Lung (tissue), 12 donors: ENCODE measurements around the gene SUN1. TPM values are rescaled to one million over a fixed set of nuclear protein-coding genes. Genes with fewer than 3 reads are reported as not detected.

Experiments
- ATAC-seq: fragments of 200-7000 bp; cut with Tn5 transposase; one replicate; pipeline ENCODE4 v1.9.1; 2020; ENCODE audit warnings: moderate number of reproducible peaks; ENCODE audit not compliant: insufficient read depth, low FRiP score
- DNase-seq, 3 donors: peaks; one replicate each; pipeline ENCODE4 v3.0.0-alpha.2; 2013 to 2017
- H3K27ac ChIP-seq, 2 donors: one replicate each; pipeline ENCODE4 v1.5.1; 2013; ENCODE audit warnings: mild to moderate bottlenecking in 2 of 2, moderate library complexity in 2 of 2, control low read depth in 1 of 2, inconsistent platforms in 1 of 2, low read depth in 1 of 2, low read length in 1 of 2
- H3K27me3 ChIP-seq, 3 donors: one replicate each; pipeline ENCODE4 v1.5.1; 2013; ENCODE audit warnings: low read length in 2 of 3; ENCODE audit not compliant: control insufficient read depth in 3 of 3, insufficient read depth in 3 of 3
- H3K36me3 ChIP-seq, 4 donors: one replicate each; pipeline ENCODE4 v1.5.1; 2013; ENCODE audit warnings: low read length in 4 of 4, mild to moderate bottlenecking in 1 of 4, moderate library complexity in 1 of 4; ENCODE audit not compliant: control insufficient read depth in 4 of 4, insufficient read depth in 4 of 4
- H3K4me1 ChIP-seq, 5 donors: one replicate each; pipeline ENCODE4 v1.5.1; 2013; ENCODE audit warnings: low read length in 5 of 5, mild to moderate bottlenecking in 2 of 5, moderate library complexity in 1 of 5; ENCODE audit not compliant: control insufficient read depth in 5 of 5, insufficient read depth in 5 of 5
- H3K4me3 ChIP-seq: one replicate; pipeline ENCODE4 v1.5.1; 2013; ENCODE audit warnings: mild to moderate bottlenecking, control low read depth, moderate library complexity
- H3K9ac ChIP-seq, 2 donors: one replicate each; pipeline ENCODE4 v1.5.1; 2013; ENCODE audit warnings: low read length in 2 of 2, control low read depth in 1 of 2; ENCODE audit not compliant: insufficient read depth in 1 of 2
- H3K9me3 ChIP-seq, 4 donors: one replicate each; pipeline ENCODE4 v1.5.1; 2013; ENCODE audit warnings: low read length in 3 of 4, mild to moderate bottlenecking in 1 of 4, moderate library complexity in 1 of 4; ENCODE audit not compliant: control insufficient read depth in 4 of 4, insufficient read depth in 3 of 4
- WGBS, 2 donors: extraction: QIAGEN DNeasy Blood & Tissue Kit; methylation state at CpG; one replicate each; pipeline ENCODE4 v1.1.7; 2013; 5-methylcytosine and 5-hydroxymethylcytosine counted together
- polyA plus RNA-seq, 2 donors: library from polyadenylated mRNA; stranded (reverse); fragments of 200-250 nt; gene quantifications; one replicate each; pipeline ENCODE4 v1.2.1, GENCODE V29; 2013
- total RNA-seq, 2 donors: library from RNA; depleted of rRNA in 1 of 2; stranded (reverse); fragments of >200 nt in 1 of 2; gene quantifications; one replicate each; pipeline ENCODE4 v1.2.1, GENCODE V29; 2014 to 2021
- TF ChIP-seq, protein P1 (sequence below): IDR thresholded peaks from 2 replicates; pipeline ENCODE4 v1.5.1; 2012; ENCODE audit warnings: mild to moderate bottlenecking; ENCODE audit errors: control extremely low read depth, extremely low read depth
- donor health status: control.
- donor health status: control.
- donor health status: Bipolar disorder and iron deficiency.
- donor health status: healthy.
- donor health status: DM: yes; HTN: yes; CAD: no.

SUN1 gene
- total and polyA plus RNA-seq, 4 donors = 69.6 to 349 (median 104) TPM

DNA sequence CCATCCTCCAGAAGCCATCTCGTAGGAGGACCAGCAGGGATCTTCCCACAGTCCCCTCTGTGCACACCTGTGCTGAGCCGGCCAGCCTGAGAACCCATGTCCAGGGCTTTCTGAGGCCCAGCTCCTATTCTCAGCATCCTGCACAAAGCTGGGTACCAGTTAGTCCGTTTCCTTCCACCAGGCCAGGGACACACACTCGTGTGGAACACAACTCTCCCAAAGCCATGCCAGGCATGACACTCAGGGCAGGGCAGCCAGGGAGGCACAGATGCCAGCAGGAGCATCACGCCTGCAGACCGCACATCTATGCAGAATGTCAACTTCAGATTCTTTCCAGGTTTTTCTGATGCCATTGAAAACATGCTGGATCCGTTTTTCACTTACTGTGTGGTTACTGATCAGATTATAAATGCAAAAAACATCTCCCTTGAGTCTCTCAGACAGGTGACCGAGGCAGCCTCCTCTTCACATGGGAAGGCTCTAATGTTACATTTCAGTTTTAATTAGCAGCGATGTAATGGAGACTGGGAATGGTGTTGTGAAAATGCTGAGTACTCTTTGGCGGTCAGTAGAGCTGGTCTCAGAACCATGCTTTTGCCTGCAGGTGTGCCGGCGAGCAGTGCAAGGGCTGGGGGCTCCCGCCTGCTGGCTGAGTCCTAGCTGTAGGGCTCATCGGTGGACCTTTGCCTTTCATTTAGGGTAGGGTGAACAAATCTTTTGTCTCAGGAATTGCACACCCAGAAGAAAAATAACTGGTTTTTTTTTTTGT, 3.3 kb upstream of the SUN1 start:
- no peaks in the 10 kb centered on the region for H3K27me3 ChIP-seq
- peak overlapping the region in 1 of 2 donors; percentile 3 for H3K27ac ChIP-seq
- 93 to 94% methylated on average over 14 of the region's 14 CpGs for WGBS, 2 donors
- H3K4me3 ChIP-seq = no peak overlapping the region
- no peaks in the 10 kb centered on the region for H3K9me3 ChIP-seq
- ATAC-seq (no peak), DNase-seq (no peak)
- peaks cover 0 to 4% (median 2%) of the 10 kb centered on the region in 4 donors for H3K36me3 ChIP-seq
- TF ChIP-seq, protein P1, sequence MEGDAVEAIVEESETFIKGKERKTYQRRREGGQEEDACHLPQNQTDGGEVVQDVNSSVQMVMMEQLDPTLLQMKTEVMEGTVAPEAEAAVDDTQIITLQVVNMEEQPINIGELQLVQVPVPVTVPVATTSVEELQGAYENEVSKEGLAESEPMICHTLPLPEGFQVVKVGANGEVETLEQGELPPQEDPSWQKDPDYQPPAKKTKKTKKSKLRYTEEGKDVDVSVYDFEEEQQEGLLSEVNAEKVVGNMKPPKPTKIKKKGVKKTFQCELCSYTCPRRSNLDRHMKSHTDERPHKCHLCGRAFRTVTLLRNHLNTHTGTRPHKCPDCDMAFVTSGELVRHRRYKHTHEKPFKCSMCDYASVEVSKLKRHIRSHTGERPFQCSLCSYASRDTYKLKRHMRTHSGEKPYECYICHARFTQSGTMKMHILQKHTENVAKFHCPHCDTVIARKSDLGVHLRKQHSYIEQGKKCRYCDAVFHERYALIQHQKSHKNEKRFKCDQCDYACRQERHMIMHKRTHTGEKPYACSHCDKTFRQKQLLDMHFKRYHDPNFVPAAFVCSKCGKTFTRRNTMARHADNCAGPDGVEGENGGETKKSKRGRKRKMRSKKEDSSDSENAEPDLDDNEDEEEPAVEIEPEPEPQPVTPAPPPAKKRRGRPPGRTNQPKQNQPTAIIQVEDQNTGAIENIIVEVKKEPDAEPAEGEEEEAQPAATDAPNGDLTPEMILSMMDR = no peak
- H3K4me1 ChIP-seq = peaks cover 11 to 26% (median 13%) of the 10 kb centered on the region in 5 donors
- H3K9ac ChIP-seq = no peak overlapping the region

DNA sequence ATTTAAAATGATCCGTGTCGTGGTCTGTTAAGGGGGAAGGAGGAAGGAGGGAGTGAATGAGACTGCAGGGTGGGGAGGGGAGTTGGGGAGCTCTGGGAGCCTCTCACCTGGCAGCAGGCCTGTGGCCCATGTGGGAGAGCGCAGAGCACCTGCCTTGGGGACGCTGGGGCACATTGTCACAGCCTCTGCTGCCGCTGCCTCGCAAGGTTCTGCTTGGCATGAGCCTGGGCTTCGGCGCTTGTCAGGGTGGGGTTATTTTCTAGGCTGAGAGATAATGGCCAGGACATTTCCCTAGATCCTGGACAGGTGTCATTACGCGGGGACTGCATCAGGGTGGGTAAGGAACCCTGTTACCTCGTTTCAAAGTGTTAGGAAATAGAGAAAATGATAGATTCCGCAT, 2.2 kb upstream of the SUN1 start:
- no peak for DNase-seq
- Histone ChIP-seq H3K27ac (peak overlapping the region; percentile 40 to 91), H3K36me3 (peaks cover 0 to 4% (median 3%) of the 10 kb centered on the region in 4 donors), H3K4me1 (peaks cover 7 to 24% (median 13%) of the 10 kb centered on the region in 5 donors), H3K9ac (no peak overlapping the region), H3K4me3 (no peak overlapping the region), H3K9me3 (no peaks in the 10 kb centered on the region), H3K27me3 (no peaks in the 10 kb centered on the region)
- TF ChIP-seq, protein P1 = no peak
- WGBS, 2 donors = 74 to 88% methylated on average over 12 of the region's 12 CpGs
- no peak for ATAC-seq

DNA sequence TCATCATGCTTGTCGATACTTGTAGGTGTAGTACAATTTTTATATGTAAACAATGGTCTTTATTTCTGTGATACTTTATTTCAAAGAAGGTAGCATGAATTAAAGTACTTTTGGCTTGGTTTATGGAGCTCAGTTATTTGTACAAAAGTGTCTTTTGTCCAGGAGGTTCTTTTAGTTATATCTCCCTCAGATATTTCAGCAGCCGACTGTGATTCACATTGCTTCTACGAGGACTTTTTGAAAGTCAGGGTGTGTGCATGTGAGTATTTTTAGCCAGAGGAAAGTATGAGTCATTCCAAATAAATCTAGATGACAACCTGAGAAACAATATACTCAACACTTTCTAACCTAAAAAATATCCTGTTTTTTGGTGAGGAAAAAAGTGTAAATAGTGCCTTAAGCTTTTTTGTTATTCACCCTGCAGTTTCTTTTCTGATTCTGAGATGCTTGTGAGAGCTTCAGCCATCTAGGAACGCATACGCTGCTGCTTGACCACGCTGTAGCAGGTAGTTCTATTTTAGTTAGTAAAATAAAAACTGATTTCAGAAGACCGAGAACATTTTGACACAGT, 595 bp upstream of the SUN1 start:
- H3K36me3 ChIP-seq = peaks cover 0 to 11% (median 4%) of the 10 kb centered on the region in 4 donors
- ATAC-seq (peak; percentile 60), DNase-seq (peak in 2 of 3 donors; percentile 57 to 74)
- H3K9ac ChIP-seq = peak overlapping the region in 1 of 2 donors; percentile 16
- TF ChIP-seq, protein P1 = no peak
- no peaks in the 10 kb centered on the region for H3K9me3 ChIP-seq
- WGBS, 2 donors = 11 to 19% methylated on average over 7 of the region's 7 CpGs
- peak overlapping the region; percentile 93 to 96 for H3K27ac ChIP-seq
- peaks cover 3 to 23% (median 8%) of the 10 kb centered on the region in 5 donors for H3K4me1 ChIP-seq
- no peak overlapping the region for H3K4me3 ChIP-seq
- no peaks in the 10 kb centered on the region for H3K27me3 ChIP-seq
